ENCODE data around the gene LYRM1.
A peak's percentile ranks its signal among the peaks of the same experiment; 100 is the strongest.

Gene LYRM1, protein sequence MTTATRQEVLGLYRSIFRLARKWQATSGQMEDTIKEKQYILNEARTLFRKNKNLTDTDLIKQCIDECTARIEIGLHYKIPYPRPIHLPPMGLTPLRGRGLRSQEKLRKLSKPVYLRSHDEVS

DNA sequence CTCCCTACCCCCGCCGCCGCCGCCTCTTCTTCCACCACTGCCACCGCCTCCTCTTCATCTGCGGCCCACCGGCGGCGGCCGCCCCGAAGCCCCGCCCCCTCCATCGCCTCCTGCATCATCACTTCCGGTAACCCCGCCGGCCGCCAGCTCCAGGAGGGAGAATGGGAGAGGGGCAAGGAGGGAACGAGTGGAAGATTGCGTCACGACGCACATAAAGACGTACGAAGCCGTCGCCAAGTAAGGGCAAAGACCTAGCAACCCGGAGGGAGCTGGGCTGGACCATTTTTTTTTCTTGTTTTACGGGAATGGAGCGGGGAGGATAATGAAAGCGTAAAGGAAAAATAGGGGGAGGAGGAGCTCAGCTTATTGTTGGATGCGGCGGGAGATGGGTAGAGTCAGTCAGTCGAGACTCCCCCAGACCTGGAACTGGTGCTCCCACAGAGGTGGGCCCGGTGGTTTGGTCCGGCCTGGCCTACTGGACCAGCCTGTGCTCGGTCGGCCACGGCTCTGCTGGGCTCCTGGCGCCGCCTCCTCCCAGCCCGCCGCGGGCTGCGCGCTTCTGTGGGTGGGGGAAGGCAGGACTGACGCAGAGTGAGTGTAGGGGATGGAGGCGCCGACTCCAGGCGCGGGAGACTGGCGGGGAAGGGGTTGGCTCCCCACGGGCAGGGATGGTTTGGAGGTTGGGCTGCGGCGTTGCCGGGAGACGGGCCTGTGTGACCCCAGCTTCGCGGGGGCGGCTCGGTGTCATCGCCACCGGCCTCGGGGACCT, at the start of gene LYRM1, which contains the start of gene DCUN1D3:
LYRM1 (plus strand) TSS at position 473 of the 769 bp plus-strand sequence. CDS start 14,785 bp downstream, outside the sequence.
DCUN1D3 (minus strand) TSS at position 60 of the 769 bp plus-strand sequence. CDS start 37,820 bp downstream, outside the sequence.
- peak; percentile 95 for DNase-seq (ENCODE audit: low read depth, low spot score)
- Histone ChIP-seq H3K27me3 (ENCODE audit: control insufficient read depth, insufficient read depth, low read length) (no peaks in the 10 kb centered on the region), H3K9me3 (ENCODE audit: control insufficient read depth, insufficient read depth, low read length) (no peaks in the 10 kb centered on the region), H3K36me3 (ENCODE audit: control insufficient read depth, insufficient read depth, low read length) (no peaks in the 10 kb centered on the region; the same call in 1 of the 2 replicates), H3K27ac (ENCODE audit: low read length) (no peak within 1 kb of the TSS), H3K4me1 (ENCODE audit: control insufficient read depth, insufficient read depth, low read length) (0 out of 2 replicates have a peak, but pooled peaks cover 1% of the 10 kb centered on the region), H3K4me3 (ENCODE audit: low read length) (peak within 1 kb of the TSS; percentile 89)
- WGBS (ENCODE audit: insufficient coverage, insufficient read length), result no CpG with 5 or more reads among the region's 62 CpGs

DNA sequence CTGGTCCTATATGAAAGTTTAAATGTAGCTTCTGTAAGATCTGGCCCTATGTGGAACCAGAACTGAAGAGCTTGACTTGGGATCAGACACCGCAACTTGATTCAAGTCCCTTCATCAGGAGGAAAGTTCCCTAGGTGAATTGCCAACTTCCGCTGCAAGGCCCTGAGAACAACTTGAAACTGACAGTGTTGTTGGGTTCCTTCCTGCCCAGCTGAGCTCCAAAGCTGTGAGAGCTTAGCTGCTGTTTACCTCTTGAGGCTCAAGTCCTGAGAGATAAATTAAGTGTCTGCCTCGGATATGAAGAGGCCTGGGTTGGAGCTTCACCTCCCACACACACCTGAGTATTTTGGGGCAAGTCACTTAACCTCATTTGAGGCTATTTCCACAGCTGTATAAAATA, 49.6 kb upstream of the LYRM1 start:
- no peak for DNase-seq (ENCODE audit: low read depth, low spot score)
- Histone ChIP-seq H3K4me3 (ENCODE audit: low read length) (no peak overlapping the region), H3K27me3 (ENCODE audit: control insufficient read depth, insufficient read depth, low read length) (no peaks in the 10 kb centered on the region), H3K27ac (ENCODE audit: low read length) (no peak overlapping the region), H3K4me1 (ENCODE audit: control insufficient read depth, insufficient read depth, low read length) (no peaks in the 10 kb centered on the region), H3K36me3 (ENCODE audit: control insufficient read depth, insufficient read depth, low read length) (no peaks in the 10 kb centered on the region; the same call in 1 of the 2 replicates), H3K9me3 (ENCODE audit: control insufficient read depth, insufficient read depth, low read length) (no peaks in the 10 kb centered on the region)
- WGBS (ENCODE audit: insufficient coverage, insufficient read length), result no CpG with 5 or more reads among the region's 3 CpGs

DNA sequence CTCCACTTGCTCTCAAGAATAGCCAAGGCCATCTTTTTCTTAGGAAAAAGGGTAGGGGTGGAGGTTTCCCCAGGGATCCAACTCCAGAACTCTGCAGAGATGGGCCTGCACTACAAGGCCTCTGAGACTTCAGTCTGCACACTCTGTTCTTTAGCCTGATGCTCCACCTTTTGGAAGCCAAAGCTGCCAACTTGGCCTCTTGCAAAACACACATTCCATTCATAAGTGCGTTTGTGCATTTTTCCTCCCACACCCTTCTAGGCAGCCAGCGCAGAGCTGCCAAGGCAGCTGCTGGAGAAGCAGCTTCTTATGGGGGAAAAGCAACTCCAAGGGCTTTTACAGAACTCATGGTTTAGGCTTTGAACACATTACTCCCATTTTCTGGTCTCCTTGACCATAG, 49.0 kb upstream of the LYRM1 start:
- Histone ChIP-seq H3K9me3 (ENCODE audit: control insufficient read depth, insufficient read depth, low read length) (no peaks in the 10 kb centered on the region), H3K4me1 (ENCODE audit: control insufficient read depth, insufficient read depth, low read length) (no peaks in the 10 kb centered on the region), H3K27me3 (ENCODE audit: control insufficient read depth, insufficient read depth, low read length) (no peaks in the 10 kb centered on the region), H3K36me3 (ENCODE audit: control insufficient read depth, insufficient read depth, low read length) (no peaks in the 10 kb centered on the region), H3K4me3 (ENCODE audit: low read length) (no peak overlapping the region), H3K27ac (ENCODE audit: low read length) (no peak overlapping the region)
- WGBS (ENCODE audit: insufficient coverage, insufficient read length), result no CpG with 5 or more reads among the region's 2 CpGs
- no peak for DNase-seq (ENCODE audit: low read depth, low spot score)

DNA sequence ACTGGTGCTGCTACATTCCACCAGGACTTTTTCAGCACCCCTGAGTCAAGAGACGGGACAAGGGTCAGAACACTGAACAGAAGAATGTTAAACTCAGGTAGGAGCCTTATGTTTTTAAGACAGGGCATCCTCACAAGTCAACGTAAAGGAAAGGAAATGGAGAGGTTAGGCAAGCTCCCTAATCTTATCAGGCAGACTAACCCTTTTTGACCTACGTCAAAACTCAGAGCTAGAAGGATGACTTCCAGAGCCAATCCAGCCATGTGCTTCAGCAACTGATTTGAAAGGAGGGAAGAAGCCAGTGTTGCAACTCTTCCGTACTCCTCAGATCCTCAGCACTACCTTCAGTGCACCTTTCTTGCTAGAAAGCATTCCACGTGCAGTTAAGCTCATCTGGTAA, 47.4 kb upstream of the LYRM1 start:
- no peak for DNase-seq (ENCODE audit: low read depth, low spot score)
- H3K27ac ChIP-seq (ENCODE audit: low read length), result no peak overlapping the region
- WGBS (ENCODE audit: insufficient coverage, insufficient read length), result no CpG with 5 or more reads among the region's 5 CpGs
- no peaks in the 10 kb centered on the region for H3K36me3 ChIP-seq (ENCODE audit: control insufficient read depth, insufficient read depth, low read length)
- no peaks in the 10 kb centered on the region for H3K4me1 ChIP-seq (ENCODE audit: control insufficient read depth, insufficient read depth, low read length)
- H3K4me3 ChIP-seq (ENCODE audit: low read length), result no peak overlapping the region
- H3K27me3 ChIP-seq (ENCODE audit: control insufficient read depth, insufficient read depth, low read length), result no peaks in the 10 kb centered on the region
- no peaks in the 10 kb centered on the region for H3K9me3 ChIP-seq (ENCODE audit: control insufficient read depth, insufficient read depth, low read length)

DNA sequence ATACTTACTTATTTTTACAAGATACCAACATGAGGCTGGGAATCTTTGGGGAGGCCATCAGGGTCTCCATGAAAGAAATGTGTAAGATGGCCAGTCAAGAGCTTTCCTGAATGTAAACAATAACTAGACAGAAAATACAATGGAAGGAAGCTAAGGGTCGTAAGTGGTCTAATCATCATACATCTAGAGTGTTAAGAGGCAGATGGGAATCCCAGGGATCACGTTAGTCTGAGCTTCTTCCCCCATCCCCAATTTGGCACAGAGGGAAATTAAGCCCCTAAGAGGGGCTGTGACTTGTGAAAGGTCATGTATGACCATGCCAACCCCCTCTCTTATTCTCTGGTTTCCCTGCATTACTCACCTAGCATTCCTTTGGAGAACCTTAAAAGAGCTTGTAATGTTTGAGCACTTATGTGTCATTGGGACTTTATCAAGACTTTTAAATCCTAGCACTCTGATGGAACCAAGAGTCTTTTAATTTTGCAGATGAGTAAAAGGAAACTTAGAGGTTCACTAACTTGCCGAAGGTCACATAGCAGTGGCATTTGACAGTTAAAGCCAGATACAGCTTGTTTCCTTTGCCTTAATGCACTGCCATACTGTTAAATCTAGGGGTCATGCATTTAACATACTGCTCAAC, 46.5 kb upstream of the LYRM1 start:
- Histone ChIP-seq H3K36me3 (ENCODE audit: control insufficient read depth, insufficient read depth, low read length) (no peaks in the 10 kb centered on the region), H3K27me3 (ENCODE audit: control insufficient read depth, insufficient read depth, low read length) (no peaks in the 10 kb centered on the region), H3K9me3 (ENCODE audit: control insufficient read depth, insufficient read depth, low read length) (no peaks in the 10 kb centered on the region), H3K4me3 (ENCODE audit: low read length) (no peak overlapping the region), H3K27ac (ENCODE audit: low read length) (no peak overlapping the region), H3K4me1 (ENCODE audit: control insufficient read depth, insufficient read depth, low read length) (no peaks in the 10 kb centered on the region)
- DNase-seq (ENCODE audit: low read depth, low spot score), result no peak
- no CpG with 5 or more reads among the region's 3 CpGs for WGBS (ENCODE audit: insufficient coverage, insufficient read length)

DNA sequence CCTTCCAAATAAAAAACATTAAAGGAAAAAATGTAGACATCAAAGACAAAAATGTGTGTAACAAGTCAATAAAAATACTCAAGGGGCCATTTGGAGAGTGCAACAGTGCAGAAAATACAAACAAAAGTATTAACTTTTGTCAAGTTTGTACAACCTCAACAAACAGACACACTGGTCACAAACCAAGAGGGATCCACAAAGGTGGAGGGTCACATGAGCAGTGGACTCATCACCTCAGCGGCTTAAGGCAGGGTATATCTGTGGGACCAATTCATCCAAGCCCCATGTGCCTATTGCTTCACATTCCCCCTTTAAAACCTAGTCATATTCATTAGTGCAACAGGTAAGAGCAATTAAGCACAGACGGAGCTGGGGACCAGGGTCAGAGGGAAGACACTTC, 45.6 kb upstream of the LYRM1 start:
- Histone ChIP-seq H3K4me1 (ENCODE audit: control insufficient read depth, insufficient read depth, low read length) (no peaks in the 10 kb centered on the region), H3K27me3 (ENCODE audit: control insufficient read depth, insufficient read depth, low read length) (no peaks in the 10 kb centered on the region), H3K27ac (ENCODE audit: low read length) (no peak overlapping the region), H3K36me3 (ENCODE audit: control insufficient read depth, insufficient read depth, low read length) (no peaks in the 10 kb centered on the region), H3K9me3 (ENCODE audit: control insufficient read depth, insufficient read depth, low read length) (no peaks in the 10 kb centered on the region), H3K4me3 (ENCODE audit: low read length) (no peak overlapping the region)
- DNase-seq (ENCODE audit: low read depth, low spot score), result no peak
- no CpG with 5 or more reads among the region's 2 CpGs for WGBS (ENCODE audit: insufficient coverage, insufficient read length)

DNA sequence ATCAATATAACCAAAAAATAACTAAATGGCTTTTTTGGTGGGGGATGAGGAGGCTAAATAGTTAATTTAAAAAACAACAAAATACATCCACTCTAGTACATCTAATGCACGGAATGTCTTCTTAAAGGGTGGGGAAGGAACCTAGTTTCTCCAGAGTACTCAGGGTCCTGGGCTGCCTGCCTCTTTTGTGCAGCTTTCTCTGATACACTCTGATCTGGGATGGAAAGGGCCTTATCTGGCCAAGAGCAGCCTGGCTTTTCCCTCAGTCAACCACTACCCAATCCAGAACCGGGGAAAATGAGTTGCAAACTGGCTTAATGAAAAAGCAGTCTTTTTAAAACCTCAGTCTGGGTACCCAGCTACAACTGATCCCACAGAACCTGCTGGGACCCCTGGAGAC, 43.3 kb upstream of the LYRM1 start:
- no CpG with 5 or more reads among the region's 2 CpGs for WGBS (ENCODE audit: insufficient coverage, insufficient read length)
- Histone ChIP-seq H3K4me3 (ENCODE audit: low read length) (no peak overlapping the region), H3K9me3 (ENCODE audit: control insufficient read depth, insufficient read depth, low read length) (no peaks in the 10 kb centered on the region), H3K36me3 (ENCODE audit: control insufficient read depth, insufficient read depth, low read length) (no peaks in the 10 kb centered on the region), H3K27me3 (ENCODE audit: control insufficient read depth, insufficient read depth, low read length) (no peaks in the 10 kb centered on the region), H3K4me1 (ENCODE audit: control insufficient read depth, insufficient read depth, low read length) (no peaks in the 10 kb centered on the region), H3K27ac (ENCODE audit: low read length) (no peak overlapping the region)
- DNase-seq (ENCODE audit: low read depth, low spot score), result no peak

DNA sequence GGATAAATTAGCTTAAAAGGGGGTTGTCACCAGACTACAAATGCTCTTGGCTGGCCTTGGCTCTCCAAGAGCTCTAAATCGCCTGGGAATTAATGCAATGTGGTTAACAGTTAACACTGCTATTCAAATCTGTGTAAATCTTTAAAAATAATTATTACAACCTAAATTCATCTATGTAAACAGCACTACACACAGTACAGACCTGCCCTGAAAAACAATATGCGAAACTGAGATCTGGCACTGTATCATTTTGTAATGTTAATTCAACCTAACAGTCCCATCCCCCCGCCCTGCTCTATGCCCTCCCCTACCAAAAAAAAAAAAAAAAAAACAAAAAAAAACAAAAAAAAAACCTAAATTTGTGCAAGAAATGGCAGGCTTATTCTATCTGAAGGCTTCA, 41.3 kb upstream of the LYRM1 start:
- WGBS (ENCODE audit: insufficient coverage, insufficient read length), result no CpG with 5 or more reads among the region's 3 CpGs
- H3K9me3 ChIP-seq (ENCODE audit: control insufficient read depth, insufficient read depth, low read length), result no peaks in the 10 kb centered on the region
- peaks cover 2% of the 10 kb centered on the region; the same call in 1 of the 2 replicates for H3K4me1 ChIP-seq (ENCODE audit: control insufficient read depth, insufficient read depth, low read length)
- no peak for DNase-seq (ENCODE audit: low read depth, low spot score)
- no peak overlapping the region for H3K4me3 ChIP-seq (ENCODE audit: low read length)
- H3K36me3 ChIP-seq (ENCODE audit: control insufficient read depth, insufficient read depth, low read length), result no peaks in the 10 kb centered on the region
- no peak overlapping the region for H3K27ac ChIP-seq (ENCODE audit: low read length)
- no peaks in the 10 kb centered on the region for H3K27me3 ChIP-seq (ENCODE audit: control insufficient read depth, insufficient read depth, low read length)

DNA sequence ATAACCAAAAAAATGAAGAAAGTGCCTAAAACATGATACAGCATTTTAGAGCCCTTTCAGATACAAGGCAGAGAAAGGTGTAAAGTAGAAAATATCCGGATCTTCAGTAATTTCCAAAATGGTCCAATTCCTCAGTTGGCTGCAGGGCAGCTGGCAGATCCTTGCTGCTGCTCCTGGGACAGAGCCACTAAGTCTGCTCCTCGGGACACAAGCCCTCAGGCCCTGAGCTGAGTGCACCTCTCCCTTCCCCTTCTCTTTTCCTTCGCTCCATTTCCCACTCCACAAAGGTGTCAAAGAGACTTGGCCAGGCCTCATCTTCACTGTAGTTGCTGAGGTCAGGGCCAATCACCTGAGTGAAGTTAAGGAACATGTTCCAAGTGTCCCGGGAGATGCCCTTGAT, 40.9 kb upstream of the LYRM1 start:
- Histone ChIP-seq H3K4me1 (ENCODE audit: control insufficient read depth, insufficient read depth, low read length) (peaks cover 2% of the 10 kb centered on the region; the same call in 1 of the 2 replicates), H3K27me3 (ENCODE audit: control insufficient read depth, insufficient read depth, low read length) (no peaks in the 10 kb centered on the region), H3K9me3 (ENCODE audit: control insufficient read depth, insufficient read depth, low read length) (no peaks in the 10 kb centered on the region), H3K27ac (ENCODE audit: low read length) (no peak overlapping the region), H3K36me3 (ENCODE audit: control insufficient read depth, insufficient read depth, low read length) (no peaks in the 10 kb centered on the region), H3K4me3 (ENCODE audit: low read length) (no peak overlapping the region)
- DNase-seq (ENCODE audit: low read depth, low spot score), result no peak
- WGBS (ENCODE audit: insufficient coverage, insufficient read length), result no CpG with 5 or more reads among the region's 4 CpGs

DNA sequence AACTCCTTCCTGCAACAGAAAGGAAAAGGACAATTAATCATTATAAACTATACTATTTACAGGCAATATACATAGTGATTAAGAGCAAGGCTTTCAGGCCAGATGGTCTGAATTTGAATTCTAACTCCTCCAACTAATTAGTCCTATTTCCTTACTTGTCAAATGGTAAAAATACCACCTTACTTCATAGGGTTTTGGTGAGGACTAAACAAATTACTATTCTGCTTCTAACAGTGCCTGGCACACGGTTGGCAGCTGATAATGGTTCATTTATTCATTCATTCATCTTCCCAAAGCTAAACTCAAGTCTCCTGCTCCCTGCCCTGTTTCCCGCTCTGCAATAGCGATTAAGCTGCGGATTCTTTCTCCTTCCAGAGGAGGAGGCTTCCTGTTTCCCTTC, 40.2 kb upstream of the LYRM1 start:
- no CpG with 5 or more reads among the region's 4 CpGs for WGBS (ENCODE audit: insufficient coverage, insufficient read length)
- H3K9me3 ChIP-seq (ENCODE audit: control insufficient read depth, insufficient read depth, low read length), result no peaks in the 10 kb centered on the region
- no peak overlapping the region for H3K4me3 ChIP-seq (ENCODE audit: low read length)
- no peak for DNase-seq (ENCODE audit: low read depth, low spot score)
- no peaks in the 10 kb centered on the region for H3K36me3 ChIP-seq (ENCODE audit: control insufficient read depth, insufficient read depth, low read length)
- peaks cover 2% of the 10 kb centered on the region; the same call in 1 of the 2 replicates for H3K4me1 ChIP-seq (ENCODE audit: control insufficient read depth, insufficient read depth, low read length)
- no peak overlapping the region for H3K27ac ChIP-seq (ENCODE audit: low read length)
- H3K27me3 ChIP-seq (ENCODE audit: control insufficient read depth, insufficient read depth, low read length), result no peaks in the 10 kb centered on the region

Data from iPS DF 6.9 (cell line).